RPMI8226 (cell line): ENCODE data around the gene IL18RAP.
A peak's percentile ranks its signal among the peaks of the same experiment; 100 is the strongest.

Experiments
- DNase-seq: peaks from one replicate; pipeline ENCODE4 v3.0.0-alpha.2; 2015

Gene IL18RAP

DNA sequence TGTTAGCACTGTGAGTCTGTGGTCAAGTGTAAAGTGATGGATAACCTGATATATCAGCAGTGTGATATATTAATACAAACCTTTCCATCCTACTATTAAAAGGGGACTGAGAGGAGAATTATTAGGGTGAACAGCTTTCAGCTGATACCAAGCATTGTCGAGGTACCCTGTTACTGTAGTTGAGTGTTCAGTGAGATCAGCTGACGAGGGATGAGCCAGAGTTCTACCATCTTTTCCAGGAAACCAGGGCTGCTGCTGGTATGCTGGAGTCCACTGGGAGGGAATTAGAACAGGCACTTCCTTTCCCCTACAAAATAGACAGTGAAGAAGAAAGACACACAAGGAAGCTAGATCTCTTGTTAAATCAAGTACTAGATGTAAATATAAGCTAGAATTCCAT lies 408 bp downstream of the IL18RAP start:
- no peak for DNase-seq

DNA sequence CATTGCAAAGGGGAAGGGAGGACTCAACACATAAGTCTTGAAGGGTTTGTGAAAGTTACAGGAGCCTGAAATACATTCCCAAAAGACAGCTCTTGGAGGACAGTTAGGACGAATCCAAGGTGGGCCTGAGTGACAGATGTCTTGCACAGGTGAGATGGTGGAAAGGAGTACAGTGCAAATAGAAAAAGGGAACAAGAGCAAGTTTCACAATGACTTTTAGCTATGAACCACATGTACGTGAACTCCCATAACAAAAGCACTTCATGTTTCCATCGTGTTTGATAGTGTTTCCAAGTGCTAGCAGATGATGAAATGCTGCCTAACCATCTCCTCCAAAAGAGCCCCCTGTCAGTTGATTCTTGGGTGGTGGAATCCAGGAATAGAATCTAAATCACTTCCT lies 1.8 kb downstream of the IL18RAP start:
- no peak for DNase-seq

- no peak for DNase-seq
Observed at GRCh38 chr2:102425441-102426132, 2.6 kb downstream of the IL18RAP start.

- no peak for DNase-seq
Observed at GRCh38 chr2:102427249-102427648, 4.3 kb downstream of the IL18RAP start.

- no peak for DNase-seq
Observed at GRCh38 chr2:102428573-102428972, 5.6 kb downstream of the IL18RAP start.

- no peak for DNase-seq
Observed at GRCh38 chr2:102432386-102432785, 9.4 kb downstream of the IL18RAP start.

GRCh38 chr2:102433973-102434654 lies 11.2 kb downstream of the IL18RAP start:
- DNase-seq, result no peak

DNA sequence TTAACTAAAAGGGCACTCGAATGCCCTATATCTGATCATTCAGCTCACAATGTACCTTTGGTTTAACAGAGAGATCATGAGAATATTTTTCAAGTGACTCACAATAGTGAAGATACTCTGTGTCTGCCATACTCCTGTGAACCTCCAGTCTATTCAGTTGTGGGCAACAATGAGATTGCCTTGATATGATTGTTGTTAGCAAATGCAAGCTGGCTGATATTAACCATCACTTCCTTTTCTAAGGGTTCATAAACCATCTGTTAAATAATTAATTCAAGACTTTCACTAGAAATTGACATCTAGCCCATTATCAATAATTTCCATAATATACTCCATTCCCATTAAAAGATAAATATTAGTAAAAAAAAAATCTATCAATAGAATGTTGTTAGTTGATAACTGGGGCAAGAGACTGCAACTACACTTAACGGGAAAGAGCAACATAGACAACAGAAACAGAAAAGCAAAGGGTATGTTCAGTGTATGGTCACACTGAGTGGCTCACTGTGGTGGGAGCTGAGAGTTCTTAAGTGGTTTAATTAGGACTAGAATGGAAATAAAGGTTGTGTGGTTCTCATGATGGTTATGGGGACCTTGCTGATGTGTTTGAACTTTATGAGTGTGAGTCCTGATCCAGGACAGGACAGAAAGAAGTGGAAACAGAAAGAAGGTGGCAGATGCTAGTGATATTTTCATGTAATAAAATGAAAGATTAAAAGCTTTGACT lies 11.9 kb downstream of the IL18RAP start:
- DNase-seq, result no peak

GRCh38 chr2:102435741-102436140 lies 12.8 kb downstream of the IL18RAP start:
- DNase-seq, result no peak

DNA sequence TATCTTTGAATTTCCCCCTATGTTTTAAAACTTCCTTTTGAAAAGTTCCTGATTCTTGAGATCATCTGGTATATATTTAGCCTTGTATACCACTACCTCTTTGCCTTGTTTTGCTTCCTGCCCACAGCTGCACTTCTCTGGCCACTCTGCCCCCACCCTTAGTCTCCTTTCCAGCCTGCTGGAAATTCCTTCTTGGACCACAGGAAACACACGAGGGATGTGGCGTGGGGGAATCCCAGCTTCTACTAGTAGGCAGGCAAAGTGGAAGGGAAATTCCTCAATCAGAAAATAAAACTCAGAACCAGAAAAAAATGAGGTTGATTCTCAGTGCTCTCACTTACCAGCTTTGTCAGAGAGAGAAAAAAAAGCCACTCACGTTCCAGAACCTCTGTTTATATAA lies 13.4 kb downstream of the IL18RAP start:
- DNase-seq, result no peak

DNA sequence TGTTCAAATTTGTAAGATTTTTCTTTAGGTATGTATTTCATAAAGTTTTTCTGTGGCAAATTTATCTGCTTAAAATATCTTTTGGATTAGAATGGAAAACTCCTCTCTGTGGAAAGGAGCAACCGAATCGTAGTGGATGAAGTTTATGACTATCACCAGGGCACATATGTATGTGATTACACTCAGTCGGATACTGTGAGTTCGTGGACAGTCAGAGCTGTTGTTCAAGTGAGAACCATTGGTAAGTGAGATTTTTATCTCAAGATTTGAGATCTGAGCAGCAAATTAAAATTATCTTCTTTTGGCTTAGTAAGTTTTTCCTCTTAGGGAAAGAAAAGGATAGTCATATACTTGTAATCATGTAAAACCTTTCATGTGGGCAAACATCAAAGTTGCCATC lies 14.2 kb downstream of the IL18RAP start:
- DNase-seq, result no peak

DNA sequence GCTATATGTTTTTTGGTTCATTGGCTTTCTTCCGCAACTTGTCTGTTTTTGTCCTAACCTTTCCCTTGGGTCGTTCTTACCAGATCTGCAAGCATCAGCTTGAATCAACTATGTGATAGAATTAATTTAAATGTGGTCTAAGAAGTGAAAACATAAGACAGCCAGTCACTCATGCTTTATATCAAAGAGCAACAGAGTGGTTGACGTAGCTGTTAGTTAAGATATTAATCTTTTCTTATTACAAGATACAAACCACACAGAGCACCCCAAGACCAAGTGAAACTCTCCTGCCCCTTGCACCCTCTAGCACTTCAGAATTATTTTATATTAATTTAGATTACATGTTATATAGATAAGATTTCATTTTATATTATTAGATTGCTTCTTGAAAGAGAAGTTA lies 15.2 kb downstream of the IL18RAP start:
- DNase-seq, result no peak

DNA sequence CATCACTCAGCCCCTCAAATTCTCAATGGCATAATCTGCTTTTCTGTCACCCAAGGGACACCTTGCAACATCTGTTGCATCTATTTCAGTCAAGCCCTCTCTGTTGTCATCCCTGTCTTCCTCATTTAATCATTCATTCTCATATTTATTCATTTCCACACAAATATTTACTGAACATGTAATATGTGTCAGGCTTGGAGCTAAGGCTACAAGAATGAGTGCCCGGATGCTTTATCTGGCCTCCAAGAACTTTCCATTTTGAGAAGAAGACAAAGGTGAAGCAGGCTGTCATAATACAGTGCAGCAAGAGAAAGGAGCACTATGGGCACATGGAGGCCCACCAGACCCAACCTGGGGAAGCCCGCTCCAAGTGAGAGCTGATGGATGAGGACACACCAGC lies 15.6 kb downstream of the IL18RAP start:
- no peak for DNase-seq

DNA sequence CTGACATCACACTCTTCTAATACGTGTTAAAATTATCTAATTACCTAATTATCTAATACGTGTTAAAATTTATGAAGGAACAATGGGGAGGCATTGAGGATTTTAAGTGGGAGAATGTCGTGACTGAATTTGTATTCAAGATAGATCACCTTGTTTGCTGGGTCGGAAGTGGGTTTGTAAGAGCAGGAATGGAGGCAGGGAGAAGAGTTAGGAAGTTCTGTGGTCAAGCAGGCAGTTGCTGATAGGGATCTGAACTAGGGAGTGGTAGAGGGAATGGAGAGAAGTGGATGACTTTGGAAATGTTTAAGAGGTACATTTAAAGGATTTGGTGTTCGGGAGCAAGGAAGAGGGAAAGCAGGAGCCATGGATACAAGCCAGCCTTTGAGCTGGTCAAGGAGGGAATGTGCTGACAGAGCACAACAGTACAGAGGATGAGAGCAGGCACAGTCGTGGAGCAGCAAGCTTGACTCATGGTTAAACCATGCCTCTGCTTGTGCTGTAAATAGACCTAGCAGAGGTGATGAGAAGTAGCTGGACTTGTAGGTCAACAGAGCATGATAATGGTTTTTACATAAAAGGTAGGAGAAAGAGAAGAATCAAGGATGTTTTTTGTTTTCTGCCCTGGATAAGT lies 16.2 kb downstream of the IL18RAP start:
- DNase-seq, result no peak

- DNase-seq, result peak; percentile 20
Observed at GRCh38 chr2:102442967-102443828, 20.2 kb downstream of the IL18RAP start.

GRCh38 chr2:102444233-102444632 lies 21.3 kb downstream of the IL18RAP start:
- DNase-seq, result no peak

GRCh38 chr2:102446936-102447335 lies 24.0 kb downstream of the IL18RAP start:
- no peak for DNase-seq

- peak; percentile 37 for DNase-seq
Observed at GRCh38 chr2:102449370-102449974, 26.5 kb downstream of the IL18RAP start.

- no peak for DNase-seq
Observed at GRCh38 chr2:102451968-102452367, 29.0 kb downstream of the IL18RAP start.

DNA sequence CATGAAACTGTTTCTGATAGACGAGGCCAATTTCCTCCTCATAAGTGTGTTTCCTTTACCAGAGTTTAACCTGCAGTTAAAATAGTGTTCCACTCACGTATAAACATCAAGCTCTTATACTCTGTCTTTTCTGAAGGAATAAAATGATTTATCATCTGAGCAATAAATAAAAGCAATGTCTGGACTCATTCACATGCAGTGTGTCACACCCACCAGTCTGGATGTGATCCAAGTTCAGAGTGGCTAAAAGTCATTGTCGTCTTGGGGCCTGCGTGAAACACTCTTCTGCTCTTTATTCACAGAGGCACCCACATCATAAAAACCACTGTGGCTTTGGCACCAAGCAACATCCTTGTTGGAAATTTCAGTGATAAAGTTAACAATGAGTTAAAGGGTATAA lies 30.5 kb downstream of the IL18RAP start:
- no peak for DNase-seq

DNA sequence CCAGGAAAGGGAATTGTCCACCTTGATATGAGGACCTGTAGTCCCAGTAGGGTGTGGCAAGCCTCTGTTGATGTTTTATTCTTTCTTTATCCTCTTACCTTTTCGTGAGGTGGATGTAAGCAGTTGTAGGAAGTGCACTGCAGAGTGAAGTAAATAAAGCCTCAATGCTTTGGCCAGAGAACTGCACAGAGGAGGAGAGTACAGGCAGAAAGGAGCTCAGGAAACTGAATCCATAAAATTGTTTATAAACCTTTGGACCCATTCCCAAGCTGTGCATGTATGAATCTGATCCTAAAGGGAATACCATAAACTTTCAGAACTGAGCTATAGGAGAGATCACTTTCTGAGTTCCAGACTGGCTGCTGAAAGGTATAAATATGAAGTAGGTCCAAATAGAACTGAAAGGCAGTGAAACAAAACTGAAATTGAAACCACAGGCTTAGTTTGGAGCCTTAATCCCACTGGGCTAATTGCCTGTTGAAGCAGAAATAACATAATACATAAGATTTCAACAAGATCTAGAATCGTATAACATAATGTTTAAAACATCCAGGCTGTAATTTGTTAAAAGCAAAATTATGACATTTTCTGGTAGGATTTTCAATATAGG lies 32.2 kb downstream of the IL18RAP start:
- no peak for DNase-seq

GRCh38 chr2:102460467-102460866 lies 37.5 kb downstream of the IL18RAP start:
- DNase-seq, result no peak
